Right renal pelvis (tissue), 4 donors: ENCODE measurements around the gene MB21D2. TPM values are rescaled to one million over a fixed set of nuclear protein-coding genes. Genes with fewer than 3 reads are reported as not detected.

Experiments
- polyA plus RNA-seq, 4 donors: library from polyadenylated mRNA; unstranded; fragments of 120-200 nt; gene quantifications; one replicate each; pipeline ENCODE4 v1.2.1, GENCODE V29; 2013; ENCODE audit not compliant: insufficient read length in 4 of 4

Gene MB21D2
- polyA plus RNA-seq, 4 donors = 14.9 to 18.4 (median 17.8) TPM

Other genes starting within 250 kb of the MB21D2 start
- gene FGF12, start 190.3 kb downstream of the MB21D2 start, polyA plus RNA-seq = 1 to 10 TPM; 6.4 to 8.6 (median 7.3) TPM